ENCODE measurements around the gene SETD2. TPM values are rescaled to one million over a fixed set of nuclear protein-coding genes. Genes with fewer than 3 reads are reported as not detected.
A peak's percentile ranks its signal among the peaks of the same experiment; 100 is the strongest.

The SETD2 gene
- total RNA-seq, 4 donors from 2014 or later, result 70.3 to 92.1 (median 87.3) TPM

GRCh38 chr3:46977811-46978195 lies 186.1 kb downstream of the SETD2 start:
- Histone ChIP-seq H3K36me3 (no peaks in the 10 kb centered on the region), H3K27me3 (no peaks in the 10 kb centered on the region), H3K9me3 (no peaks in the 10 kb centered on the region), H3K4me1 (peaks cover 0 to 16% of the 10 kb centered on the region in 2 donors), H3K4me3 (no peak overlapping the region), H3K27ac (no peak overlapping the region)
- TF ChIP-seq POLR2A (IDR thresholded peaks at IDR 0.05) (no peak), CTCF (IDR thresholded peaks at IDR 0.05) (no peak)
- intact Hi-C loops (cut with DNase I; ENCODE audit: low total_unique reads), result no loop called here
- no peak for DNase-seq

- peaks cover 0 to 19% of the 10 kb centered on the region in 2 donors for H3K4me1 ChIP-seq
- H3K4me3 ChIP-seq, result peak within 1 kb of the TSS; percentile 61 to 80
- intact Hi-C loops (cut with DNase I; ENCODE audit: low total_unique reads), result no loop called here
- peak; percentile 93 to 97 for DNase-seq
- TF ChIP-seq POLR2A (IDR thresholded peaks at IDR 0.05) (peak; percentile 29 to 83), CTCF (IDR thresholded peaks at IDR 0.05) (peak in 2 of 4 experiments; percentile 19 to 27)
- H3K9me3 ChIP-seq, result no peaks in the 10 kb centered on the region
- H3K27me3 ChIP-seq, result no peaks in the 10 kb centered on the region
- no peaks in the 10 kb centered on the region for H3K36me3 ChIP-seq
- peak within 1 kb of the TSS; percentile 89 to 97 for H3K27ac ChIP-seq
Observed at GRCh38 chr3:46976326-46977190, 187.4 kb downstream of the SETD2 start, which contains the start of gene CCDC12. Gene CCDC12 (minus strand): TSS chr3:46976745. CDS start chr3:46976732, 13 bp downstream.

- peaks cover under 1 to 24% of the 10 kb centered on the region in 2 donors for H3K4me1 ChIP-seq
- no peaks in the 10 kb centered on the region for H3K36me3 ChIP-seq
- no peaks in the 10 kb centered on the region for H3K9me3 ChIP-seq
- no peak for DNase-seq
- intact Hi-C loops (cut with DNase I; ENCODE audit: low total_unique reads), result no loop called here
- no peak for TF ChIP-seq POLR2A (IDR thresholded peaks at IDR 0.05)
- TF ChIP-seq CTCF (IDR thresholded peaks at IDR 0.05), result no peak
- no peak overlapping the region for H3K27ac ChIP-seq
- no peaks in the 10 kb centered on the region for H3K27me3 ChIP-seq
- no peak overlapping the region for H3K4me3 ChIP-seq
Observed at GRCh38 chr3:46974421-46975171, 189.3 kb downstream of the SETD2 start.

- no peaks in the 10 kb centered on the region for H3K9me3 ChIP-seq
- no peak for TF ChIP-seq POLR2A (IDR thresholded peaks at IDR 0.05)
- TF ChIP-seq CTCF (IDR thresholded peaks at IDR 0.05), result no peak
- H3K36me3 ChIP-seq, result no peaks in the 10 kb centered on the region
- no peaks in the 10 kb centered on the region for H3K27me3 ChIP-seq
- no peak overlapping the region for H3K27ac ChIP-seq
- H3K4me3 ChIP-seq, result no peak overlapping the region
- DNase-seq, result no peak
- H3K4me1 ChIP-seq, result peaks cover 6 to 29% of the 10 kb centered on the region in 2 donors
- intact Hi-C loops (cut with DNase I; ENCODE audit: low total_unique reads), result no loop called here
Observed at GRCh38 chr3:46972396-46972795, 191.5 kb downstream of the SETD2 start.

GRCh38 chr3:46971742-46972141 lies 192.2 kb downstream of the SETD2 start:
- DNase-seq, result no peak
- TF ChIP-seq POLR2A (IDR thresholded peaks at IDR 0.05), result no peak
- TF ChIP-seq CTCF (IDR thresholded peaks at IDR 0.05), result no peak
- Histone ChIP-seq H3K27ac (no peak overlapping the region), H3K4me3 (no peak overlapping the region), H3K27me3 (no peaks in the 10 kb centered on the region), H3K36me3 (no peaks in the 10 kb centered on the region), H3K4me1 (peaks cover 6 to 29% of the 10 kb centered on the region in 2 donors), H3K9me3 (no peaks in the 10 kb centered on the region)
- intact Hi-C loops (cut with DNase I; ENCODE audit: low total_unique reads), result no loop called here

Measured in uterus (tissue), 4 donors.